Muscle layer of colon (tissue), 2 donors: Measurements from ENCODE around the gene TUG1.
A peak's percentile ranks its signal among the peaks of the same experiment; 100 is the strongest.

Source experiments
- H3K27ac ChIP-seq: one replicate; pipeline ENCODE4 v1.7.0; 2013; ENCODE audit warnings: low read depth, mild to moderate bottlenecking, low read length, moderate library complexity
- H3K27me3 ChIP-seq, 2 donors: one replicate each; pipeline ENCODE4 v1.7.0; 2013; ENCODE audit warnings: low read length in 2 of 2, mild to moderate bottlenecking in 2 of 2; ENCODE audit not compliant: insufficient read depth in 2 of 2, control insufficient read depth in 1 of 2
- H3K36me3 ChIP-seq: one replicate; pipeline ENCODE4 v1.7.0; 2013; ENCODE audit warnings: mild to moderate bottlenecking, low read length; ENCODE audit not compliant: insufficient read depth
- H3K4me1 ChIP-seq: one replicate; pipeline ENCODE4 v1.7.0; 2013; ENCODE audit warnings: mild to moderate bottlenecking, low read length; ENCODE audit not compliant: insufficient read depth
- H3K4me3 ChIP-seq, 2 donors: one replicate each; pipeline ENCODE4 v1.7.0; 2013; ENCODE audit warnings: low read length in 2 of 2, low read depth in 1 of 2, mild to moderate bottlenecking in 1 of 2, moderate library complexity in 1 of 2
- H3K9ac ChIP-seq: one replicate; pipeline ENCODE4 v1.7.0; 2013; ENCODE audit warnings: low read length
- H3K9me3 ChIP-seq: one replicate; pipeline ENCODE4 v1.7.0; 2013; ENCODE audit warnings: mild to moderate bottlenecking, low read length
- donor health status: abdominal sarcoma.
- donor health status: Adenocarcinoma of cecum.

TUG1 gene

DNA sequence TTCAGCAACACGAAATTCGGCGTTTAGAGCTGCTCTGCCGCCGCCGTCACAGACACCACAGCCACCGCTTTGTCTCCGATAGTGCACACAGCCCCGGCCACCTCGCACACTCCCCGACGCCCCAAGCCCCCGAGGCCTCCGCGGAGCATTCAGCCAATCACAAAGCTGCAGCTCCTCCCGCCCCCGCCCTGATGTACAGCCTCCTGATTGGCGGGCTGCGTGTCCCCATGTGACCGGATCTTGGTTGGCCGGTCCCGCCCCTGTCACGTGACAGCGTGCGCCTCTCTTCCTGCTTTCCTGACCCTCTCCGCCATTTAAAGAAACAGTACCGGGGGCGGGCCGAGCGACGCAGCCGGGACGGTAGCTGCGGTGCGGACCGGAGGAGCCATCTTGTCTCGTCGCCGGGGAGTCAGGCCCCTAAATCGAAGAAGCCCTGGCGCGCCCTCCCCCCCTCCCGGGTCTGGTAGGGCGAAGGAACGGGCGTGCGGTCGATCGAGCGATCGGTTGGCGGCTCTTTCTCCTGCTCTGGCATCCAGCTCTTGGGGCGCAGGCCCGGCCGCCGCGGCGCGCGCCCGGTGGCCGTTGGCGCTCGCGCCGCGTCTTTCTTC lies at the start of gene TUG1:
Gene TUG1 (plus strand): TSS at position 342 of the 608 bp plus-strand sequence.
- H3K36me3 ChIP-seq: peaks cover 27% of the 10 kb centered on the region

DNA sequence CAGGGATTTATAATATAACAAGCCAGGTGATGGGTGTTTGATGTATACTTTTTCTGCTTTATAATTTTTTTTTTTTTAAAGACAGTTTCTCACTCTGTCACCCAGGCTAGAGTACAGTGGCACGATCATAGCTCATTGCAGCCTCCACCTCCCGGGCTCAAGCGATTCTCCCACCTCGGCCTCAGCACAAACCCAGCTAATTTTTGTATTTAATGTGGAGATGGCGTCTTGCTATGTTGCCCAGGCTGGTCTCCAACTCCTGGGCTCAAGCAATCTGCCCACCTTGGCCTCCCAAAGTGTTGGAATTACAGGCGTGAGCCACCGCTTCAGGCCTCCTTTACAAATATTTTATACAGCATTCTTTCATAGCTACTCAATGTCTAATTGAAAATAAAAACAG lies 49.1 kb upstream of the TUG1 start:
- H3K4me1 ChIP-seq: peaks cover 13% of the 10 kb centered on the region
- no peaks in the 10 kb centered on the region for H3K36me3 ChIP-seq
- no peak overlapping the region for H3K4me3 ChIP-seq
- no peak overlapping the region for H3K27ac ChIP-seq
- peaks cover 6% of the 10 kb centered on the region for H3K9me3 ChIP-seq
- H3K27me3 ChIP-seq: no peaks in the 10 kb centered on the region
- H3K9ac ChIP-seq: no peak overlapping the region

More for the DNA sequence above, at the start of gene TUG1:
- H3K27me3 ChIP-seq: no peaks in the 10 kb centered on the region
- peak within 1 kb of the TSS; percentile 54 for H3K9ac ChIP-seq
- H3K27ac ChIP-seq: peak within 1 kb of the TSS; percentile 87
- H3K4me1 ChIP-seq: peaks cover 25% of the 10 kb centered on the region
- H3K9me3 ChIP-seq: peaks cover 25% of the 10 kb centered on the region
- H3K4me3 ChIP-seq: peak within 1 kb of the TSS; percentile 91 to 92

DNA sequence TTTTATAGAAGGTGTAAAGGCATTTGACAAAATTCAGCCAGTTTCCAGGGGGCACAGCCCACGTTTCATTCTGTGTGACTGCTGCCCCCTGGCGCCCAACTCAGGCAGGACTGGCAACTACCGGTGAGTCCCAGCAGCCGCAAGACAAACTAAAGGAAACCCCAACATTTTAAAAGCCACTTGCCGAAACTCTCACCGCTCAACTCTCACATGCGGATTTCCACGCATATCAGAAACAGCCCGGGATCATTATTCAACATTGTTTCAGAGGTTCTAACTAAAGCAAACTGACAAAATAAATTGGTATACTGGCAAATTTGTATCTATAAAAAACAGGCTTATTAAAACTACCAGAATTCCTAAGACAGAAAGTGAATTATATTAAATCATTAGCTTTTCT lies 48.7 kb upstream of the TUG1 start:
- Histone ChIP-seq H3K4me1 (peaks cover 13% of the 10 kb centered on the region), H3K27me3 (no peaks in the 10 kb centered on the region), H3K9ac (no peak overlapping the region), H3K9me3 (peaks cover 5% of the 10 kb centered on the region), H3K4me3 (no peak overlapping the region), H3K27ac (no peak overlapping the region), H3K36me3 (peaks cover 2% of the 10 kb centered on the region)

DNA sequence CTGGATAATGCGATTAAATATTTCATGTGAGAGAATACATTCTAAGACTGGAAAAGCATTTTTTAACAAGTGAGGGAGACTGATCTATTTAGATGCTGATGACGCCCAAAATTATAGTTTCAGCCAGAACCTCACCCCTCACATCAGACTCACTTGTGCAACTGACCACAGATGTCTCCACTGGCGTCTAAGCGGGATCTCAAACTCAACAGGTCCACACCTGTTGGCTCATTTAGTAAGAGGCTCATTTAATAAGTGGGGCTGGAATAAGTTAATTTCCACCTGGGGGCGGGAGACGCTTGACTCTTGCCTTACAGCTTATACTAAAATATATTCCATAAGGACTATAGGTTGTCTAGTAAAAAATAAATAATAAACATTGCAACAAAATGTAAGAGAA lies 48.0 kb upstream of the TUG1 start:
- Histone ChIP-seq H3K9me3 (no peaks in the 10 kb centered on the region), H3K9ac (no peak overlapping the region), H3K4me3 (peak overlapping the region in 1 of 2 donors; percentile 58), H3K27me3 (no peaks in the 10 kb centered on the region), H3K36me3 (peaks cover 9% of the 10 kb centered on the region), H3K4me1 (peaks cover 13% of the 10 kb centered on the region), H3K27ac (no peak overlapping the region)

DNA sequence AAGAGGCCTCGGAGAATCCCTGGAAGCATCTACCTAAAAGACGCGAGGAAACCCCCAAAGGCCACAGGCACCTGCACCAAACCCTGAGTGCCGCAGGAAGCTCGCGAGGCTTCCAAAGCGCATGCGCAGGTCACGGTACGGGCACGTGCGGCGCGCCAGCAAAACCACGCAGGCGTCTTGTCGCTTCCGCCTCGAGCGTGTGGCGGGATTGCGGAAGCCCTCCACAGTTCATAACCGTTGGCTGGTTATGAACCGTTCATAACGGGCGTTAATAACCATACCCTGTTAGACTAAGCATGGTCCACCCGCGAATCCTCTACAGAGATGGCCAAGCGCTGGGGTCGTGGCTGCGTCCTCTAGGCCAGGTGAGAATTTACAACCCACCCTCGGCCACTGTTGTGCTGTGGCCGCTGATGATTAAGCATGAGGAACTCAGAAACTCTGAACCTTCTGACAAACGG lies 46.9 kb upstream of the TUG1 start:
- Histone ChIP-seq H3K4me3 (peak overlapping the region; percentile 14 to 58), H3K36me3 (peaks cover 19% of the 10 kb centered on the region), H3K4me1 (peaks cover 13% of the 10 kb centered on the region), H3K27ac (peak overlapping the region; percentile 56), H3K9me3 (no peaks in the 10 kb centered on the region), H3K9ac (peak overlapping the region; percentile 27), H3K27me3 (no peaks in the 10 kb centered on the region)

DNA sequence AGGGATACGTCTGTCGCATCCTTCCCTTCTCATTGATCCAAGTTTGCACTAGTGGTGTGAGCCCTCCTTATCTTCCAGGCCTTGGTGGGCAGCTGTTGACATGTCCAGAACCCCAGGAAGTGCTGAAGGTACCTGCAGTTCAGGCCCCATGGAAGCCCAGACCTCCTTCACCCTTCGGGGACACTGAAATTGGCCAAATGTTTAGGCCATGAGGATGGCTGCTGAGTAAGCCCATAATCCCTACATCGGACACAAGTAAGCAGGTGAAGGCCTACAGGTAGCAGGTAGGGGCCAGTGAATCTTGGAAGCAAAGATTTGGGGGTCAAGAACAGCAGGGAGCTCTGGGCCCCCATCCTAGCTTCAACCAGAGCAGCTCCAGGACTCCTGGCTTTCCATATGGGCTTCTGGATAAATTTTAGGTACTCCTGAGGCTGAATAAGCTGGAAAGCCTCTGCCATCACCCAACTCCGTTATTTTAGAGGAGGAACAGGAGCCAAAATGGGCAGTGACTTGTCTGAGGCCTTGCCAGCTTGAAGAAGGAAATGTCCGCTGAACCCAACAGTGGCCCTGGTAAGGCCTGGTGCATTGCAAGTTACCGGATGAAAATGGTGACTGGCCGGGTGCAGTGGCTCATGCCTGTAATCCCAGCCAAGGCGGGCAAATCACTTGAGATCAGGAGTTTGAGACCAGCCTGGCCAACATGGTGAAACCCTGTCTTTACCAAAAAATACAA lies 45.7 kb upstream of the TUG1 start:
- no peaks in the 10 kb centered on the region for H3K27me3 ChIP-seq
- peaks cover 13% of the 10 kb centered on the region for H3K4me1 ChIP-seq
- no peak overlapping the region for H3K9ac ChIP-seq
- H3K27ac ChIP-seq: no peak overlapping the region
- H3K9me3 ChIP-seq: no peaks in the 10 kb centered on the region
- peaks cover 31% of the 10 kb centered on the region for H3K36me3 ChIP-seq
- H3K4me3 ChIP-seq: no peak overlapping the region

DNA sequence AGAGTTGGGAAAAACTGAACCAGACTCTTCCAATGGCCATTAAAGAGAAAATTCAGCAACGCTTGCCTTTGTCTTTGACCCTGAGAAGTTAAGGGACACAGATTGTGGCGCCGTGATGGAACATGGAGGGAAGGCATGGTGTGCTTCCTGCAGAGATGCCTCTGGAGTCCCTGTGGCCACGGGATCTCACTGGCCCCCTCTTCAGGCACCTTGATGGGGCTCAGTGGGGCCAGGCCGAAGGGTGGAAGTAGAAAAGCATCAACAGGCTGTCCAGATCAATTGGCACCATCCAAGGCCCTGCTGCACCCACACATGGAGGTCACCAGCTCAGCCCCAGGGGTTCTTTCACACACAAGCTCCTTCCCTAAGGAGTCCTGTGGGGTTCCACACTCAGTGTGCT lies 43.4 kb upstream of the TUG1 start:
- Histone ChIP-seq H3K36me3 (peaks cover 46% of the 10 kb centered on the region), H3K4me3 (no peak overlapping the region), H3K9ac (no peak overlapping the region)

DNA sequence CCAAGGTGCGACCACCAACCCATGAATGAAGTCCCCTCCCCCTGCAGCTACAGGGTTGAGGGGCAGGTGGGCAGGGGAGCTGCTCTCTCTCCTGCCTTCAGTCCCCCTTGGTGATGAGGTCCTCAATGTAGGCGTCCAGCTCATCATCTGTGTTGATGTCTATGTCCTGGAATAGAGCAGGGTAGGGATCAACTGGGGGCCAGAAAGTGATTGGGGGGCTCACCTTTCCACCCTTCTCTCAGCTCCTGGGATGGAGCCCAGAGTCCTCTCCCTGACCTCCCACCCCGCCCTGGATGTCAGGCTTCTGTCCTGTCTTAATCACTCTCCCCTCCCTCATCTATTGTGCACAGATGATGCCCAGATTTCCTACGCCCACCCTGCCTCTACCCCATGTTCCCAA lies 42.4 kb upstream of the TUG1 start:
- Histone ChIP-seq H3K36me3 (peaks cover 56% of the 10 kb centered on the region), H3K27me3 (no peaks in the 10 kb centered on the region), H3K9ac (no peak overlapping the region), H3K4me3 (no peak overlapping the region), H3K9me3 (no peaks in the 10 kb centered on the region), H3K27ac (no peak overlapping the region), H3K4me1 (peaks cover 6% of the 10 kb centered on the region)

More for the DNA sequence above, 43.4 kb upstream of the TUG1 start:
- Histone ChIP-seq H3K27ac (no peak overlapping the region), H3K4me1 (peaks cover 13% of the 10 kb centered on the region), H3K9me3 (no peaks in the 10 kb centered on the region), H3K27me3 (no peaks in the 10 kb centered on the region)

DNA sequence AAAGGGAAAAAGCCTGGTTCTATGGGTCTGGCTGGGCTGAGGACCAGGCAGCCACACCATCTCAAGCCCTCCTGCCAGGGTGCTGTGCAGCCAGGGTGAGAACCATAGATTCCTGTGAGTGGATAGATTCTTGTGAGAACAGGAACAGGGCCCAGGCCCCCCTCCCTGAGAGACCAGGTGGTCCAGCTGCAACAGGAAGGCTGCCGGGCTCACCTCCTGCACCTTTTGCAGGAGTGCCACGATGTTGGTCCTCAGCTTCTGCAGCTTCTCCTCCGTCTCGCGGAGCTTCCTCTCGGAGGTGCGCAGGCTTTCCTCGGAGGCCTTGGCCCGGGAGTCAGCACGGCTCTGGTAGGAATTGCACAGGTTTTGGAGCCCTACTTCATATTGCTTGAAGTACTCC lies 41.3 kb upstream of the TUG1 start:
- Histone ChIP-seq H3K9me3 (no peaks in the 10 kb centered on the region), H3K27me3 (no peaks in the 10 kb centered on the region), H3K4me3 (no peak overlapping the region), H3K9ac (no peak overlapping the region), H3K36me3 (peaks cover 67% of the 10 kb centered on the region), H3K4me1 (no peaks in the 10 kb centered on the region), H3K27ac (no peak overlapping the region)

DNA sequence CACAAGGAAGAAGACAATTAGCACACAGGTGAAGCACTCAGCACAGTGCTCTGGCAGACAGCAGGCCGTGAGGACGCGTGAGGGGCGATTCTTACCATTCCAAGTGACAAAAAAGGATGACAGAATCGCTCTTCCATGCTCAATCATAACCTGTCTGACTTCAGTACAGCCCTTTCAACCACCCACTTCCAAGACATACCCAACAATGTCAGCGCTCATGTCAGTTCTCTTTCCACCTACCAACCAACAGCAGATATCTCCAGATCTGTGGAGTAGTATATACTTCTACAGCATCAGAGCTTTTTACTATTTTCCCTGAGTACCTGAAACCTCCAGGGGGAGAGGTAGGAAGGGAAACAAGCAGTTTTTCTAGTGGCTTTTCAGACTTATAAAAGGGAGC lies 40.7 kb upstream of the TUG1 start:
- H3K4me1 ChIP-seq: no peaks in the 10 kb centered on the region
- H3K9ac ChIP-seq: no peak overlapping the region
- H3K4me3 ChIP-seq: no peak overlapping the region
- no peak overlapping the region for H3K27ac ChIP-seq
- H3K9me3 ChIP-seq: no peaks in the 10 kb centered on the region
- H3K27me3 ChIP-seq: no peaks in the 10 kb centered on the region
- H3K36me3 ChIP-seq: peaks cover 73% of the 10 kb centered on the region

DNA sequence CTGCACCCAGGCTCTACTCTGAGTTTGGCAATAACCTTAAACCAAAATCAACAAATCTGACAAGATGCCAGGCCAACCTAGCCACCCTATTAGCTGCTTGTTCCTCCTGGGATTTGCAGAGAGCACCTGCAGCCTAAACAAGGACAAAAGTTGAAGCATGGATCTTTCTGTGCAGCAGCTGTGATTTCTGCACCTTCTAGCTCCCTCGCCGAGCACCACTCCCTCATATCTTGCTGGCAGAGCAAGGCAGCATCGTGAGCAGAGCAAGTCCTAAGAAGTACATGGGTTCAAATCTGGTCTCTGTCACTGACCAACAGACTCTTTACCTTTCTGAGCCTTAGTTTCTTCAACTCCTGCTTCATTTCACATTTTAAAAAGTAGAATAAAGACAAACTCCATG lies 38.8 kb upstream of the TUG1 start:
- no peak overlapping the region for H3K27ac ChIP-seq
- no peak overlapping the region for H3K4me3 ChIP-seq
- H3K9ac ChIP-seq: no peak overlapping the region
- peaks cover 91% of the 10 kb centered on the region for H3K36me3 ChIP-seq
- H3K27me3 ChIP-seq: no peaks in the 10 kb centered on the region
- H3K4me1 ChIP-seq: no peaks in the 10 kb centered on the region
- no peaks in the 10 kb centered on the region for H3K9me3 ChIP-seq
